B cell (primary cell): ENCODE measurements around the gene STAB1. TPM values are rescaled to one million over a fixed set of nuclear protein-coding genes. Genes with fewer than 3 reads are reported as not detected.

ENCODE experiments used
- ATAC-seq: fragments of 200-7000 bp; cut with Tn5 transposase; one replicate; pipeline ENCODE4 v1.10.0; 2021; ENCODE audit warnings: low read depth, mild to moderate bottlenecking, moderate number of reproducible peaks, moderate library complexity
- CTCF ChIA-PET: fragments of 350-600 bp; sonication (Branson Sonifier 250); formaldehyde crosslinking; loops from one replicate; lab custom pipeline; 2021; ENCODE audit warnings: antibody characterized with exemption, inconsistent platforms; lab: Charles Lee
- POLR2A ChIA-PET: fragments of 350-600 bp; sonication (Branson Sonifier 250); formaldehyde crosslinking; loops from one replicate; lab custom pipeline; 2021; ENCODE audit warnings: antibody characterized with exemption; lab: Charles Lee
- DNase-seq: peaks from one replicate; pipeline ENCODE4 v3.0.0; 2013
- H2AFZ ChIP-seq: 2 replicates; pipeline ENCODE4 v1.6.1; 2012; ENCODE audit warnings: mild to moderate bottlenecking, low read depth, low read length; ENCODE audit not compliant: insufficient read depth, poor library complexity, severe bottlenecking
- H3K27ac ChIP-seq, 2 donors: 1 replicate in 1 of 2; 2 replicates in 1 of 2; pipeline ENCODE4 v1.5.1; 2012 to 2013; ENCODE audit warnings: low read length in 2 of 2, mild to moderate bottlenecking in 2 of 2, moderate library complexity in 1 of 2
- H3K27me3 ChIP-seq, 4 experiments: fragments of 200-600 bp in 1 of 4; sonication (generic) in 1 of 4; replicated peaks in 1 of 4; 1 replicate in 2 of 4; 2 replicates in 2 of 4; pipeline versions ENCODE4 v1.6.1 to v1.7.0; 2013 to 2016; ENCODE audit warnings: low read length in 3 of 4, mild to moderate bottlenecking in 2 of 4, mixed read lengths in 1 of 4, moderate library complexity in 1 of 4; ENCODE audit not compliant: insufficient read depth in 4 of 4, control insufficient read depth in 3 of 4; ENCODE audit errors: control extremely low read depth in 1 of 4
- H3K36me3 ChIP-seq, 2 experiments: replicated peaks in 1 of 2; 1 replicate in 1 of 2; 2 replicates in 1 of 2; pipeline versions ENCODE4 v1.6.1 to v1.7.1; 2013; ENCODE audit warnings: low read length in 1 of 2; ENCODE audit not compliant: insufficient read depth in 2 of 2, control insufficient read depth in 1 of 2; ENCODE audit errors: control extremely low read depth in 1 of 2, extremely low read depth in 1 of 2
- H3K4me1 ChIP-seq, 2 donors: fragments of 200-600 bp in 1 of 2; sonication (generic) in 1 of 2; 1 replicate in 1 of 2; 2 replicates in 1 of 2; pipeline versions ENCODE4 v1.5.1 to v1.6.1; 2013 to 2017; ENCODE audit warnings: low read length in 2 of 2; ENCODE audit not compliant: control insufficient read depth in 2 of 2, insufficient read depth in 2 of 2
- H3K4me2 ChIP-seq: replicated peaks from 2 replicates; pipeline ENCODE3; 2012; ENCODE audit warnings: mild to moderate bottlenecking, low read depth, low read length; ENCODE audit not compliant: poor library complexity, severe bottlenecking
- H3K4me3 ChIP-seq, 5 experiments: fragments of 200-600 bp in 1 of 5; sonication (generic) in 1 of 5; 1 replicate in 3 of 5; 2 replicates in 2 of 5; pipeline versions ENCODE4 v1.5.1 to v1.7.0; 2011 to 2016; ENCODE audit warnings: low read length in 4 of 5, mild to moderate bottlenecking in 4 of 5, low read depth in 2 of 5, control low read depth in 1 of 5, moderate library complexity in 1 of 5; ENCODE audit not compliant: insufficient read depth in 1 of 5; ENCODE audit errors: control extremely low read depth in 1 of 5, extremely low read depth in 1 of 5
- H3K79me2 ChIP-seq: fragments of 200-600 bp; sonication (generic); one replicate; pipeline ENCODE4 v1.6.0; 2016; ENCODE audit warnings: low read length; ENCODE audit not compliant: control insufficient read depth, insufficient read depth
- H3K9ac ChIP-seq: fragments of 200-600 bp; sonication (generic); 2 replicates; pipeline ENCODE4 v1.6.1; 2017; ENCODE audit warnings: mild to moderate bottlenecking, low read length, moderate library complexity
- H3K9me3 ChIP-seq, 3 donors: one replicate each; pipeline versions ENCODE4 v1.6.1 to v1.7.1; 2013; ENCODE audit warnings: low read length in 2 of 3; ENCODE audit not compliant: control insufficient read depth in 2 of 3, insufficient read depth in 1 of 3; ENCODE audit errors: control extremely low read depth in 1 of 3
- H4K20me1 ChIP-seq: 2 replicates; pipeline ENCODE4 v1.6.0; 2012; ENCODE audit warnings: mild to moderate bottlenecking, low read length; ENCODE audit not compliant: insufficient read depth, control insufficient read depth, poor library complexity, severe bottlenecking
- H3K27ac Mint-ChIP-seq: one replicate; pipeline ENCODE4 v1.8.0; 2021; ENCODE audit warnings: mixed read lengths
- H3K27me3 Mint-ChIP-seq: one replicate; pipeline ENCODE4 v1.8.0; 2021; ENCODE audit warnings: mixed read lengths
- H3K4me1 Mint-ChIP-seq: one replicate; pipeline ENCODE4 v1.8.0; 2021; ENCODE audit warnings: mixed read lengths
- H3K4me3 Mint-ChIP-seq: one replicate; pipeline ENCODE4 v1.8.0; 2021; ENCODE audit warnings: mixed read lengths
- H3K9me3 Mint-ChIP-seq: one replicate; pipeline ENCODE4 v1.8.0; 2022; ENCODE audit warnings: mixed read lengths; ENCODE audit not compliant: insufficient read depth
- EZH2 ChIP-seq: IDR thresholded peaks from 2 replicates; pipeline ENCODE4 v1.6.1; 2012; ENCODE audit warnings: borderline replicate concordance, low read depth, mild to moderate bottlenecking, moderate library complexity, low read length; ENCODE audit not compliant: insufficient read depth, poor library complexity, severe bottlenecking
- WGBS: methylation state at CpG from one replicate; pipeline ENCODE4 v1.1.5; 2013; ENCODE audit warnings: missing lambda C conversion rate; ENCODE audit not compliant: insufficient coverage; 5-methylcytosine and 5-hydroxymethylcytosine counted together
- intact Hi-C: fragments of 100-400 bp; cut with micrococcal nuclease; formaldehyde crosslinking; loops from one replicate; pipeline ENCODE4 v1.10.0; 2022
- polyA plus RNA-seq: library from polyadenylated mRNA; depleted of rRNA; stranded (reverse); fragments of >200 nt; gene quantifications from 2 replicates; pipeline ENCODE4 v1.2.3, GENCODE V29; 2012
- total RNA-seq, 2 donors: library from RNA; stranded (reverse); fragments of 120-200 nt in 1 of 2; gene quantifications; 1 replicate in 1 of 2; 2 replicates in 1 of 2; pipeline versions ENCODE4 v1.2.3 to v1.2.4, GENCODE V29; 2013 to 2022
- TF ChIP-seq, protein P1 (sequence below): fragments of 200-600 bp; IDR thresholded peaks from one replicate; pipeline ENCODE4 v1.8.0; 2022; ENCODE audit warnings: antibody characterized with exemption, mild to moderate bottlenecking

STAB1 gene
- total and polyA plus RNA-seq, 2 donors (not counting 1 experiment from before 2014, with no cell fraction given), result 3.8 to 4.5 TPM

GRCh38 chr3:52513281-52513680 lies 18.1 kb downstream of the STAB1 start:
- Histone ChIP-seq H3K9ac (no peak overlapping the region), H3K4me3 (no peak overlapping the region), H2AFZ (no peak overlapping the region), H3K27ac (no peak overlapping the region), H3K4me2 (no peak overlapping the region), H3K36me3 (no peaks in the 10 kb centered on the region), H3K27me3 (no peaks in the 10 kb centered on the region), H4K20me1 (no peaks in the 10 kb centered on the region), H3K79me2 (no peaks in the 10 kb centered on the region), H3K9me3 (no peaks in the 10 kb centered on the region), H3K4me1 (no peaks in the 10 kb centered on the region)
- ChIA-PET POLR2A (no interaction called here), CTCF (no interaction called here)
- ATAC-seq, result no peak
- TF ChIP-seq, protein P1, sequence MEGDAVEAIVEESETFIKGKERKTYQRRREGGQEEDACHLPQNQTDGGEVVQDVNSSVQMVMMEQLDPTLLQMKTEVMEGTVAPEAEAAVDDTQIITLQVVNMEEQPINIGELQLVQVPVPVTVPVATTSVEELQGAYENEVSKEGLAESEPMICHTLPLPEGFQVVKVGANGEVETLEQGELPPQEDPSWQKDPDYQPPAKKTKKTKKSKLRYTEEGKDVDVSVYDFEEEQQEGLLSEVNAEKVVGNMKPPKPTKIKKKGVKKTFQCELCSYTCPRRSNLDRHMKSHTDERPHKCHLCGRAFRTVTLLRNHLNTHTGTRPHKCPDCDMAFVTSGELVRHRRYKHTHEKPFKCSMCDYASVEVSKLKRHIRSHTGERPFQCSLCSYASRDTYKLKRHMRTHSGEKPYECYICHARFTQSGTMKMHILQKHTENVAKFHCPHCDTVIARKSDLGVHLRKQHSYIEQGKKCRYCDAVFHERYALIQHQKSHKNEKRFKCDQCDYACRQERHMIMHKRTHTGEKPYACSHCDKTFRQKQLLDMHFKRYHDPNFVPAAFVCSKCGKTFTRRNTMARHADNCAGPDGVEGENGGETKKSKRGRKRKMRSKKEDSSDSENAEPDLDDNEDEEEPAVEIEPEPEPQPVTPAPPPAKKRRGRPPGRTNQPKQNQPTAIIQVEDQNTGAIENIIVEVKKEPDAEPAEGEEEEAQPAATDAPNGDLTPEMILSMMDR, result no peak
- TF ChIP-seq EZH2, result no peak
- Mint-ChIP-seq H3K27ac (no peak overlapping the region), H3K4me3 (no peak overlapping the region), H3K4me1 (no peaks in the 10 kb centered on the region), H3K27me3 (no peaks in the 10 kb centered on the region), H3K9me3 (no peaks in the 10 kb centered on the region)
- intact Hi-C loops, result no loop called here
- DNase-seq, result no peak
- WGBS, result 93% methylated on average over 7 of the region's 7 CpGs

- no peak overlapping the region for H3K4me3 ChIP-seq
- no peaks in the 10 kb centered on the region for H4K20me1 ChIP-seq
- Mint-ChIP-seq H3K4me3 (no peak overlapping the region), H3K27me3 (no peaks in the 10 kb centered on the region), H3K4me1 (no peaks in the 10 kb centered on the region), H3K9me3 (no peaks in the 10 kb centered on the region), H3K27ac (no peak overlapping the region)
- no peak overlapping the region for H3K4me2 ChIP-seq
- intact Hi-C loops, result no loop called here
- POLR2A ChIA-PET, result no interaction called here
- no peaks in the 10 kb centered on the region for H3K27me3 ChIP-seq
- no peaks in the 10 kb centered on the region for H3K9me3 ChIP-seq
- H3K4me1 ChIP-seq, result no peaks in the 10 kb centered on the region
- ATAC-seq (no peak), DNase-seq (no peak)
- TF ChIP-seq, protein P1, result no peak
- TF ChIP-seq EZH2, result no peak
- no peaks in the 10 kb centered on the region for H3K79me2 ChIP-seq
- 89% methylated on average over 9 of the region's 11 CpGs for WGBS
- no peak overlapping the region for H2AFZ ChIP-seq
- no peak overlapping the region for H3K27ac ChIP-seq
- no peak overlapping the region for H3K9ac ChIP-seq
- CTCF ChIA-PET, result no interaction called here
- no peaks in the 10 kb centered on the region for H3K36me3 ChIP-seq
Measured at GRCh38 chr3:52514576-52514975, 19.4 kb downstream of the STAB1 start.
